Measurements from ENCODE around the gene DGCR2. TPM values are rescaled to one million over a fixed set of nuclear protein-coding genes. Genes with fewer than 3 reads are reported as not detected.
A peak's percentile ranks its signal among the peaks of the same experiment; 100 is the strongest.
"Not testable (repeated sequence)": the region's sequence is repeated elsewhere in the genome, so short reads cannot be mapped to it uniquely, and the experiment has no call there.

Gene DGCR2
- 10 to 100 TPM; 20.5 to 22.2 TPM for total RNA-seq

DNA sequence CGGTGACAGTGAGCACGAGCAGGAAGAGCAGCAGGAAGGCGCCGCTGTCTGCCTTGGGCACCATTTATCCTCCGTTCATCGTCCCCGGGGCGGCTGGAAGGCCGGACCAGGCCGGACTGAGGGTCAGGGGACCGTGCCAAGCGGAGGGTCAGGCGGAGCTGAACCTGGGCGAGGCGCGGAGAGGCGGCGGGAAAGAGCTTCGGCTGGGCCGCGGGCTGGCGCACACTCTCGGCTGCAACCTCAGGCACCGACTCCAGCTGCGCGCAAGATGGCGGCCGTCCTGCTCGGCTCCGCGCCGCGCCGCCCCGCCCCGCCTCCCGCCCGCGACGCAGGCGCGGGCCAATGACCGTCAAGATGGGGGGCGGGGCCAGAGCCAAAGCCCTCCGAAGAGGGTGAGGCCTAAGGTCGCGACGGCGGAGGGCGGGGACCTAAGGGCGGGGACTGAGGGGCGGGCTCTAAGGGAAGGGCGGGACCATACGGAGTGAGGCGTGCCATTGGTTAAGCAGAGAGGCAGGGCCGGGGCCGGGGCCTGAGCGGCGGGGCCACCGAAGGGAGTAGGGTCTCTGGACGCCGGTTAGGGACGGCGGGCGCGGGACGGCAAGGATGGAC is at the start of gene DGCR2:
Gene DGCR2, minus strand, starts transcription at position 270 of the 609 bp plus-strand sequence. Its CDS starts 206 bp downstream, at position 64.
- Mint-ChIP-seq H3K9me3 (no peaks in the 10 kb centered on the region), H3K36me3 (peaks cover 4% of the 10 kb centered on the region), H3K4me1 (peaks cover 43% of the 10 kb centered on the region), H3K27me3 (no peaks in the 10 kb centered on the region), H3K4me3 (peak within 1 kb of the TSS; percentile 90), H3K27ac (peak within 1 kb of the TSS; percentile 79)
- DNase-seq, result peak; percentile 96

DNA sequence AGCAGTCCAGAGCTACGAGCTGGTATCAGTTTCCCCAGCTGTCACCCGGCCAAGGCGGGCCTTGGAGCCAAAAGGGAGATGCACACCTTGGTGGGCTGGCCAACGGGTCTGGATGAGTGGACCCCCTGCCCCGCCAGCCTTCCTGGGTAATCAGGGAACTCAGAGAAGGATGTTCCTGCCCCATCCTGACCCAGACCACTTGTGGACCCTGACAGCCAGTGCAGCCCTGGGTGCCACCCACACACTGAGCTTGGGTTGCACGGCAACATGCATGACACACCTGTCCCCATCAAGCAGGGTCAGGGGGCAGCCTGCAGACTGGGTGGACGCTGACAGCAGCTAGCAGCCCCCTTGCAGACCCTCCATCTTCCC is 47.7 kb upstream of the DGCR2 start:
- Mint-ChIP-seq H3K9me3 (no peaks in the 10 kb centered on the region), H3K4me1 (peaks cover 25% of the 10 kb centered on the region), H3K4me3 (no peak overlapping the region), H3K36me3 (peaks cover 15% of the 10 kb centered on the region), H3K27me3 (peaks cover 43% of the 10 kb centered on the region), H3K27ac (no peak overlapping the region)
- no peak for DNase-seq

DNA sequence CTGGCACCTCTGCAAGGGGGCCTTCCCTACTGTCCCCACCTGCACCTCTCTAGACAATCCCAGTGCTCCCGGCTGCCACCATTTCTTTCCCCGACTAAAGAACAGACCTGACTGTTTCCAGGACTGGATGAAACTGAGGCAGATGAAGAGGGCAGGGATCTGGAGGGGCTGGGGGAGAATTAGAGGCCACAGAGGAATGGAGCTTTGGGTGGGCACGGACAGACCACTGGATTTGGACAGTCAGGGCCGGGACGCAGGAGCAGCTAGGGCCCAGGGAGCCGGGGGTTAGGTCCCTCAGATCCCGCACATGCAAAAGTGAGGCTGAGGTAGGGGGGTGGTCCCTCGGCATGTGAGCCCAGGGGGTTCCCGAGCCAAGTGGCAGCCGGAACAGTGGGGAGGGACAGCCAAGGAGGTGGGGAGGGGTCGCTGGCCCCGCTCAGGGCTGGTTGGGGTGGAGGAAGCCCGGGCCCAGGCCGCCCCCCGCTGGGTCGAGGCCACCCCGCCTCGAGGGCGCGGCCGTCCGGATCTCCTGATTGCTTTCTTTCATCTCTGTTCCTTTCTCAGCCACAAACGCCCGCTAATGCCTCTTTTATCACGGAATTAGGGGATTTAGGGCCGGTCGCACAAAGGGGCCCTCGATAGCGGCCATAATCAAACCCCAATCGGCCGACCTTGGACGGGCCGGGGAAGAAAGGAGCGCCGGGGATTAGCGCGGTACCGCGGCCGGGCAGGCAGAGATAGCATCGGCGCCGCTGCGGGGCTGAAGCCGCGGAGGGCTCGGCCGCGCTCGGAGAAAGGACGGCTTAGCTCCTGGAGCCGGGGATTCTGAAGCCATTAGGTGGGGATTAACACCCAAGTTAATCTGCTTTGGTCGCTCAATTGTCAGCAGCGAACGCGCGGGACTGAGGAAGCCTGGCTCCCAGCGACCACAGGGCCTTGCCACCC is 47.1 kb upstream of the DGCR2 start:
- no peak for DNase-seq
- Mint-ChIP-seq H3K27ac (no peak overlapping the region), H3K9me3 (no peaks in the 10 kb centered on the region), H3K27me3 (peaks cover 49% of the 10 kb centered on the region), H3K4me1 (peaks cover 25% of the 10 kb centered on the region), H3K4me3 (peak overlapping the region; percentile 48), H3K36me3 (peaks cover 15% of the 10 kb centered on the region)

DNA sequence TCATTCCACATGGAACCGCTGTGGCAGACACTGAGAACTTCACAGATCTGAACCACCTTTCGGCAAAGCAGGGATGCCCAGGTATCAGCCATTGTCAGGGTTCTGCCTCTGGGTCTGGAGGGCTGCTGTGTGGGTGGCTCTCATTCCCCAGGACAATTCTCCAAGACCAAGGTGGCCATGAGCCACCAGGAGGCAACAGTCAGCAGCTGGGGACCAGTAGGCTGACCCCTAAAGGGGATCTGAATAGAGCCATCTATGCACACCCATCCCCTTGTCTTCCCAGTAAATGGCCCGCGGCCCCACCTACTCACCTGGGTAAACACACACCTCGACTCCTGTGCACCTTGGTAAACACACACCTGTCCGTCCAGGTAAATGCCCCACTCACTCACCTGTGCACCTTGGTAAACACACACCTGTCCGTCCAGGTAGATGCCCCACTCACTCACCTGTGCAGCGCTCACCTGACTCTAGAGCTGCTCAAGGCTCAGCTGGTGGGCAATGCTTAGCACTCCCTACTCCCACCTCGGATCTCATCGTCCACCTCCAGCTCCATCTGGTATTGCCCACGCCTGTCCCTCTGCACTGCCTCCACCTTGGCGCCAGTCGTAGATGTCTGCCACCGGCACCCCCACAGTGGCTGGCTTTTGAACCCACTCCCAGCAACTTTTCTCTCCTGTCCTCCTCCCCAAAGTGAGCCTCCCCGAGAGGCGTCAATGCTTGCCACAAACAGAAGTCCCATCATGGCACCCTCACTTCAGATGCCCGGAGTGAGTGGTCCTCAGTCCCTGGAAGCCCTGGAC is 46.1 kb upstream of the DGCR2 start:
- DNase-seq, result no peak
- H3K9me3 Mint-ChIP-seq, result no peaks in the 10 kb centered on the region
- H3K4me3 Mint-ChIP-seq, result peak overlapping the region; percentile 1
- peaks cover 12% of the 10 kb centered on the region for H3K36me3 Mint-ChIP-seq
- H3K27me3 Mint-ChIP-seq, result peaks cover 52% of the 10 kb centered on the region
- no peak overlapping the region for H3K27ac Mint-ChIP-seq
- H3K4me1 Mint-ChIP-seq, result peaks cover 20% of the 10 kb centered on the region

DNA sequence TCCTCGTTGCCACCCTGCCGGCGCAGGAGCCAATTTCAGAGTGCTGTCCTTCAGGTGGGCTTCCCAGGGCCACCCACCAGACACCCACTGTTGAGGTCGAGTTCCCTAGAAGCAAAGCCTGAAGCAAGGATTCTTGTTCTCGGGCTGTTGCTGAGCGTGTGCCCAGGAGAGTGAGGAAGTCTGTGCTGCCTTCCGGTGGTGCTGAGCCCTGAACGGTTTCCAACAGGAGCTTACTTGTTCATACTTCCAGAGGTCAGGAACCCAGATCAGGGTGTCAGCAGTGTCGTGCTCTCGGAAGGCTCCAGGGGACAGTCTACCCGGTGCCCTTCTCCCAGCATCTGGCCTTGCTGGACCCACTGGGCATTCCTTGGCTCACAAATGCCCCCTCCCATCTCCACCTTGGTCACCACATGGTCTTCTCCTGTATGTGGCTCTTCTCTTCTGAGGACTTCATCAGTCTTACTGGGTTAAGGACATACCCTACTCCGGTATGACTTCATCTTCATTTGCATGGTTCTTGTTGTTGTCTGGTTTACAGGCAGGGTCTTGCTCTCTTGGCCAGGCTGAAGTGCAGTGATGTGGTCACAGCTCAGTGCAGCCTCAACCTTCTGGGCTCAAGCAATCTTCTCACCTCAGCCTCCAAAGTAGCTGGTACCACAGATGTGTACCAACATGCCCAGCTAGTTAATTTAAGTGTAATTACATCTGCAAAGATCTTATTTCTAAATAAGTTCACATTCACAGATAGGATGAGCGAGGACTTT is 45.1 kb upstream of the DGCR2 start:
- Mint-ChIP-seq H3K36me3 (peaks cover 3% of the 10 kb centered on the region), H3K4me3 (no peak overlapping the region), H3K9me3 (no peaks in the 10 kb centered on the region), H3K27me3 (peaks cover 52% of the 10 kb centered on the region), H3K27ac (no peak overlapping the region), H3K4me1 (peaks cover 11% of the 10 kb centered on the region)
- DNase-seq, result no peak

- Mint-ChIP-seq H3K4me1 (peaks cover 9% of the 10 kb centered on the region), H3K4me3 (no peak overlapping the region), H3K27me3 (peaks cover 52% of the 10 kb centered on the region), H3K27ac (no peak overlapping the region), H3K9me3 (no peaks in the 10 kb centered on the region), H3K36me3 (no peaks in the 10 kb centered on the region)
- DNase-seq, result no peak
Observed at GRCh38 chr22:19166421-19166820, 44.2 kb upstream of the DGCR2 start.

DNA sequence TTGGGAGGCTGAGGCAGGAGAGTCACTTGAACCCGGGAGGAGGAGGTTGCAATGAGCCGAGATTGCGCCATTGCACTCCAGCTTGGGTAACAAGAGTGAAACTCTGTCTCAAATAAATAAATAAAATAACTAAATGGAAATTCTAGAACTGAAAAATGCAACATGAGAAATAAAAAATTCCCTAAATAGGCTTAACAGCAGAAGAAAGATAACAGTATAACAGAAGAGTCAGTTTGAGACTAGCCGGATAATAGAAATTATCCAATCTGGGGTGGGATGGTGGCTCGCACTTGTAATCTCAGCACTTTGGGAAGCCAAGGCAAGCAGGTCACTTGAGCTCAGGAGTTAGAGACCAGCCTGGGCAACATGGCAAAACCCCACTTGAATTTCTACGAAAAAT is 42.2 kb upstream of the DGCR2 start:
- Mint-ChIP-seq H3K4me3 (no peak overlapping the region), H3K36me3 (no peaks in the 10 kb centered on the region), H3K27me3 (peaks cover 41% of the 10 kb centered on the region), H3K9me3 (no peaks in the 10 kb centered on the region), H3K27ac (no peak overlapping the region), H3K4me1 (peaks cover 4% of the 10 kb centered on the region)
- DNase-seq, result no peak

GRCh38 chr22:19158649-19159048 is 36.4 kb upstream of the DGCR2 start:
- H3K36me3 Mint-ChIP-seq, H3K9me3 Mint-ChIP-seq: not testable (repeated sequence)
- peaks cover 40% of the 10 kb centered on the region for H3K27me3 Mint-ChIP-seq

GRCh38 chr22:19156109-19156508 is 33.9 kb upstream of the DGCR2 start:
- H3K4me1 Mint-ChIP-seq, H3K27ac Mint-ChIP-seq, H3K4me3 Mint-ChIP-seq, DNase-seq, H3K9me3 Mint-ChIP-seq, H3K36me3 Mint-ChIP-seq: not testable (repeated sequence)
- peaks cover 60% of the 10 kb centered on the region for H3K27me3 Mint-ChIP-seq

More at GRCh38 chr22:19158649-19159048, 36.4 kb upstream of the DGCR2 start:
- not testable (repeated sequence) for H3K27ac Mint-ChIP-seq, H3K4me1 Mint-ChIP-seq, H3K4me3 Mint-ChIP-seq, DNase-seq

DNA sequence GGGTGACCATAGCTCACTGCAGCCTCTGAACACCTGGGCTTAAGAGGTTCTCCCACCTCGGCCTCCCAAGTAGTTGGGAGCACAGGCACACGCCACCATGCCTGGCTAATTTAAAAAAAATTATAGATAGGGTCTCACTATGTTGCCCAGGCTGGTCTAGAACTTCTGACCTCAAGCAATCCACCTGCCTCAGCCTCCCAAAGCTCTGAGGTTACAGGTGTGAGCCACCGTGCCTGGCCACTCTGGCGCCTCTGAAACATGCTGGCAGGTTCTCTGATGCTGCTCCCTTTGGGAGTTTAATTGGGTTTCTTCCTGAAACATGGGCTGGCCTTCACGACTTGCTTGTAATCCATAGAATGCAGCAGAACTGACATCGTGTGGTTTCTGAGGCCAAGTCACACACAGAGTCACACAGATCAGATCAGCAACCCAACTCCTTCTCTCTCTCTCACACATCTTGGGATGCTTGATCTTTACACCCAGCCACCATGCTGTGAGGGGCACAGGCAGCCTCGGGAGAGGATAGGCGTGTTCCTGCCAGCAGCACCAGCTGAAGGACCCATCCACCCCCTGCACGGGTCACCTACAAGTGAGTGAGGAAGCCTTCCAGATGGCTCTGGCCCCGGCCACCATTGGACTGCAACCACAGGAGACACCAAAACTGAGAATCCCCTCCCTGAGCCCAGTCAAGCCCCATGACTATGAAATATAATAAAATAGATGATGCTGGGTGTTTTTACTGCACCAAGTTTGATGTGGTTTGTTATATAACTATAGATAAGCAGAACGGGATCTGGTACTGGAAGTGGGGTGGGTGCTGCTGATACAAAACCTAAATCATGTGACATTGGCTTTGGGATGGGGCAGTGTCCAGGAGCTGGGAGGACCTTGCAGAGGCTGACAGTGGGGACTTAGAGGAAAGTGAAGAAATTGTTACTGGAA is 31.0 kb upstream of the DGCR2 start:
- H3K4me1 Mint-ChIP-seq, result peaks cover 5% of the 10 kb centered on the region
- H3K9me3 Mint-ChIP-seq, result no peaks in the 10 kb centered on the region
- no peak overlapping the region for H3K4me3 Mint-ChIP-seq
- no peak for DNase-seq
- H3K36me3 Mint-ChIP-seq, result no peaks in the 10 kb centered on the region
- H3K27ac Mint-ChIP-seq, result no peak overlapping the region
- H3K27me3 Mint-ChIP-seq, result peaks cover 66% of the 10 kb centered on the region

DNA sequence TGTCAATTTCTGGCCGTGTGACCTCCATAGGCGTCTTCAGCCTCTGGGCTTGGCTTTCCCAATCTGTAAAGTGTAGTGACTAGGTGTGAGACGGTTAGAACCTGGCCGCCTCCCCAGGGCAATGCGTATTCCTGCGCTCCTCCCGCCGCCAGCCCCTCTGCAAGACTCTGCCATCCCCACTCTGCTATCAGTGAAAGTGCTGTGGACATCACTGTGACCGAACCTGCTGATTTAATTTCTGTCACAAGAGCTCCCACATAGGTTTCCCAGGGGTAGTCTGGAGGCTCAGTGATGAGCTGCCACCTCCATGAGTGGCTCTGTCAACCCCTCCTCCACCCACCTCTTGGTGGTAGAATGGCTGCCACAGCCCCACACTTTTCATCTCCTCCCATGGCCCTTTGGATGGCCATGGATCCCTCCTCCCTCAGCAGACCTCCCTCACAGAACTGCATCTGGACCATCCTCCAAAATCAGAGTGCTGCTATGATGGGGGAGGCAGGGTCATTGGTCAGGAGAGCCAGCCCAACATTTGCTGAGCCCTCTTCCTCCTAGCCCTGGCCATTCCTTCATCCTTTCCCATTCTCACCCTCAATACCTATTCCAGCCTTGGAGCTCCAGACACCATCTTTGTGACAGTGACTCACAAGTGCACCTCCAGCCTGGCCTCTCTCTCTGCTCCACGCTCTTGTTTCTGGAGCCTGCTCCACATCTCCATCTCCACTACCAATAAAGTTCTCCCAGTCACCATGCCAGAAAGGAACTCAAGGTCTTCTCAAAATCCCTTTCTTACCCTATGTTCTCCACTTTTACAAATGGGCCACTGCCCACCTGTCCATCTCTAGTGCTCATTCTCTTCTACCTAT is 29.3 kb upstream of the DGCR2 start:
- DNase-seq, result no peak
- peaks cover 5% of the 10 kb centered on the region for H3K4me1 Mint-ChIP-seq
- no peak overlapping the region for H3K27ac Mint-ChIP-seq
- H3K9me3 Mint-ChIP-seq, result no peaks in the 10 kb centered on the region
- peak overlapping the region; percentile 61 for H3K4me3 Mint-ChIP-seq
- H3K27me3 Mint-ChIP-seq, result peaks cover 75% of the 10 kb centered on the region
- no peaks in the 10 kb centered on the region for H3K36me3 Mint-ChIP-seq

DNA sequence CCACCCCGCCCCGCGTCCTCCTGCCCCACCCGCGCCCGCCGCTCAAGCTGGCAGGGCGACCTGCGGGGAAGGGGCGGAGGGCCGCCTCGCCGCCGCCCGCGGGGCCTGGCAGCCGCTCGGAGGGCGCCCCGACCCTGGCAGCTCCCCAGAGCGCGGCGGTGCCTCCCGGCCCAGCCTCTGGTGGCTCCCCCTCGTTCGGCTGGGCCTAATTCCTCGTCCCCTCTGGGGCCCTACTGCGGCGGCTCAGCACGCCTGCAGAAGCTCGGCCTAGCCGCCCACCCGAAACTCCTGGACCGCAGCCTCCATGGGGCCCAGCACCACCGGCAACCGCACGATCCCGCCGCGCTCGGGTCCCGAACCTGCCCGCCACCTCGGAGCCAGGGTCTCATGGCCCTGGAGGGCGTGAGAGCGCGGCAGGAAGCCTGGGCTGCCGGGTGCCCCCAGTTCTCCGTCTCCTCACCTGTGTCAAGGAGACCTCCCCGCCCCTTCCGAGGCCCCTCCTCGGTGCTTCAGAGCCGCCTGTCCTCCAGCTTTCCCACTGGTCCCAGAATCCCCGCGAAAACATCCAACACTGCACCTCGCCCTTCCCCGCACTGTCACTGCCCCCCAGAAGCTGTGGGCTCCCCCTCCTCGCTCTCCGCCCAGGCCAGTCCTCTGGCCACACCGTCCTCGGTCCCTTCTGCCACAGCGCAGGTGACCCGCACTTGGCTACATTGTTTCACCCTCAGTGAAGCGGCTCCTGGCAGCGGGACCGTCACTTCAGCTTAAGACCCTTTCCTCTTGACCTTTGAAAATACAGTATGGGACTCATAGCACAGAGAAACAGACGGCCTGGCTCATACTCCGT is 28.5 kb upstream of the DGCR2 start:
- Mint-ChIP-seq H3K4me1 (peaks cover 5% of the 10 kb centered on the region), H3K27ac (no peak overlapping the region), H3K27me3 (peaks cover 70% of the 10 kb centered on the region), H3K36me3 (no peaks in the 10 kb centered on the region), H3K9me3 (no peaks in the 10 kb centered on the region), H3K4me3 (peak overlapping the region; percentile 61)
- no peak for DNase-seq
